Vagina (tissue), 2 donors: Measurements from ENCODE around the gene DPF1. TPM values are rescaled to one million over a fixed set of nuclear protein-coding genes. Genes with fewer than 3 reads are reported as not detected.

Experiments used
- DNase-seq, 2 donors: peaks; one replicate each; pipeline ENCODE4 v3.0.0-alpha.2; 2017; ENCODE audit errors: extremely low spot score in 2 of 2
- H3K27ac ChIP-seq: fragments of 200-600 bp; sonication (generic); one replicate; pipeline ENCODE4 v1.5.1; 2019
- H3K27me3 ChIP-seq: fragments of 200-600 bp; sonication (generic); one replicate; pipeline ENCODE4 v1.5.1; 2019
- H3K36me3 ChIP-seq, 2 donors: fragments of 200-600 bp; sonication (generic); one replicate each; pipeline ENCODE4 v1.5.1; 2017 to 2019
- H3K4me1 ChIP-seq: fragments of 200-600 bp; sonication (generic); one replicate; pipeline ENCODE4 v1.5.1; 2019
- H3K4me3 ChIP-seq, 2 donors: fragments of 200-600 bp; sonication (generic); 1 replicate in 1 of 2; 2 replicates in 1 of 2; pipeline ENCODE4 v1.5.1; 2016 to 2019
- H3K9me3 ChIP-seq: fragments of 200-600 bp; sonication (generic); one replicate; pipeline ENCODE4 v1.5.1; 2019
- POLR2A ChIP-seq, 2 donors: fragments of 450-650 bp; IDR thresholded peaks; one replicate each; pipeline ENCODE4 v1.6.1; 2017; ENCODE audit warnings: antibody characterized with exemption in 2 of 2, mild to moderate bottlenecking in 2 of 2, moderate library complexity in 2 of 2
- POLR2AphosphoS5 ChIP-seq, 2 donors: sonication (generic); formaldehyde crosslinking; IDR thresholded peaks; one replicate each; pipeline ENCODE4 v1.9.0; 2017; ENCODE audit warnings: antibody characterized with exemption in 2 of 2, mild to moderate bottlenecking in 2 of 2, low read depth in 1 of 2; ENCODE audit not compliant: insufficient read depth in 1 of 2
- intact Hi-C: fragments of 100-400 bp; cut with DNase I; formaldehyde crosslinking; loops from one replicate; pipeline ENCODE4 v1.15.1; 2023
- total RNA-seq: library from RNA; depleted of rRNA; stranded (reverse); fragments of >200 nt; gene quantifications from one replicate; pipeline ENCODE4 v1.2.3, GENCODE V29; 2016
- TF ChIP-seq, protein P1 (sequence below), 3 experiments: fragments of 450-650 bp in 2 of 3; fragments of 200-600 bp in 1 of 3; sonication (generic) in 1 of 3; IDR thresholded peaks; one replicate each; pipeline ENCODE4 v1.5.1; 2017 to 2019; ENCODE audit warnings: antibody characterized with exemption in 3 of 3, mild to moderate bottlenecking in 2 of 3, moderate library complexity in 2 of 3

The DPF1 gene
- total RNA-seq, 1 donor from 2014 or later, result not detected

DNA sequence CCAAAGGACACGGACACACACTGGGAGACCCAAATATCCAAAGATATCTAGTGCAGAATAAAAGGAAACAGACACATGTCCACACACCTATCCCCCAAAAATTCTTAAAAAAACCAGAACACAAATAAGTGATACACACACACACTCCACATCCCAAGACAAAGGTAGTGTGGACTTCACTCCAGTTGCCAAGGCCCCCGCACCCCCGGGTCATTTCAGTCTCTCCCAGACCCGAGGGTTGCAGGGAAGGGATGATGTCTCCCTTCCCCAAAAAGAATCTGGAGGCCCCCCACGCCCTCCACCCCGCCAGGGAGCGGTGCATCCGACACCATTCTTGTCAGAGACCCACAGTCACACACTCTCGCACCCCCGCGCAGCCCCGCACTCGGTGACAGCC is 407 bp downstream of the DPF1 start:
- H3K4me1 ChIP-seq, result peaks cover 17% of the 10 kb centered on the region
- H3K4me3 ChIP-seq, result peak overlapping the region; percentile 28 to 36
- peaks cover 10% of the 10 kb centered on the region for H3K27me3 ChIP-seq
- DNase-seq, result no peak
- H3K9me3 ChIP-seq, result no peaks in the 10 kb centered on the region
- TF ChIP-seq, protein P1, sequence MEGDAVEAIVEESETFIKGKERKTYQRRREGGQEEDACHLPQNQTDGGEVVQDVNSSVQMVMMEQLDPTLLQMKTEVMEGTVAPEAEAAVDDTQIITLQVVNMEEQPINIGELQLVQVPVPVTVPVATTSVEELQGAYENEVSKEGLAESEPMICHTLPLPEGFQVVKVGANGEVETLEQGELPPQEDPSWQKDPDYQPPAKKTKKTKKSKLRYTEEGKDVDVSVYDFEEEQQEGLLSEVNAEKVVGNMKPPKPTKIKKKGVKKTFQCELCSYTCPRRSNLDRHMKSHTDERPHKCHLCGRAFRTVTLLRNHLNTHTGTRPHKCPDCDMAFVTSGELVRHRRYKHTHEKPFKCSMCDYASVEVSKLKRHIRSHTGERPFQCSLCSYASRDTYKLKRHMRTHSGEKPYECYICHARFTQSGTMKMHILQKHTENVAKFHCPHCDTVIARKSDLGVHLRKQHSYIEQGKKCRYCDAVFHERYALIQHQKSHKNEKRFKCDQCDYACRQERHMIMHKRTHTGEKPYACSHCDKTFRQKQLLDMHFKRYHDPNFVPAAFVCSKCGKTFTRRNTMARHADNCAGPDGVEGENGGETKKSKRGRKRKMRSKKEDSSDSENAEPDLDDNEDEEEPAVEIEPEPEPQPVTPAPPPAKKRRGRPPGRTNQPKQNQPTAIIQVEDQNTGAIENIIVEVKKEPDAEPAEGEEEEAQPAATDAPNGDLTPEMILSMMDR (IDR thresholded peaks at IDR 0.05), result no peak
- TF ChIP-seq POLR2AphosphoS5 (IDR thresholded peaks at IDR 0.05; ENCODE audit: insufficient read depth in 1 of 2, low read depth in 1 of 2) (no peak), POLR2A (IDR thresholded peaks at IDR 0.05) (no peak)
- H3K27ac ChIP-seq, result no peak overlapping the region
- intact Hi-C loops, result loop anchor here (10.0 kb wide), 1 partner anchor 319 kb away; the partner anchor contains the start of genes SIPA1L3 and WDR87
- no peaks in the 10 kb centered on the region for H3K36me3 ChIP-seq

DNA sequence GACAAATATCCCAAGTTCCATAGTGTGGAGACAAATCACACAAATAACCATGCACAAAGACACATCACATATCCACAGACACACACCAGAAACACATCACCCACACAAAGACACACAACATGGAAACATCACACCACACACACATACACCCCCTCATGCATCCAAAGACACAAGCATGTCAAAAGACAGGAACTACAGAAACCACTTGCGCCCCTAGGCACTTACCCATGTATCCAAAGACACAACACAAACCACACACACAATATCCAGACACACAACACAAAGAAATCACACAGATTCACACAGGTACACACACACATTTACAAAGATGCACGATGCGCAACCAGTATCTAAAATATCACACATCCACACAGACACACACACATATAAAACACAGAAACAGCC is 901 bp downstream of the DPF1 start:
- Histone ChIP-seq H3K27ac (no peak overlapping the region), H3K4me3 (no peak overlapping the region), H3K36me3 (no peaks in the 10 kb centered on the region), H3K4me1 (peaks cover 12% of the 10 kb centered on the region), H3K9me3 (no peaks in the 10 kb centered on the region), H3K27me3 (peaks cover 10% of the 10 kb centered on the region)
- TF ChIP-seq POLR2A (IDR thresholded peaks at IDR 0.05), result no peak
- TF ChIP-seq POLR2AphosphoS5 (IDR thresholded peaks at IDR 0.05; ENCODE audit: insufficient read depth in 1 of 2, low read depth in 1 of 2), result no peak
- no peak for DNase-seq
- intact Hi-C loops, result loop anchor here (10.0 kb wide), 1 partner anchor 318 kb away; the partner anchor contains the start of genes SIPA1L3 and WDR87

DNA sequence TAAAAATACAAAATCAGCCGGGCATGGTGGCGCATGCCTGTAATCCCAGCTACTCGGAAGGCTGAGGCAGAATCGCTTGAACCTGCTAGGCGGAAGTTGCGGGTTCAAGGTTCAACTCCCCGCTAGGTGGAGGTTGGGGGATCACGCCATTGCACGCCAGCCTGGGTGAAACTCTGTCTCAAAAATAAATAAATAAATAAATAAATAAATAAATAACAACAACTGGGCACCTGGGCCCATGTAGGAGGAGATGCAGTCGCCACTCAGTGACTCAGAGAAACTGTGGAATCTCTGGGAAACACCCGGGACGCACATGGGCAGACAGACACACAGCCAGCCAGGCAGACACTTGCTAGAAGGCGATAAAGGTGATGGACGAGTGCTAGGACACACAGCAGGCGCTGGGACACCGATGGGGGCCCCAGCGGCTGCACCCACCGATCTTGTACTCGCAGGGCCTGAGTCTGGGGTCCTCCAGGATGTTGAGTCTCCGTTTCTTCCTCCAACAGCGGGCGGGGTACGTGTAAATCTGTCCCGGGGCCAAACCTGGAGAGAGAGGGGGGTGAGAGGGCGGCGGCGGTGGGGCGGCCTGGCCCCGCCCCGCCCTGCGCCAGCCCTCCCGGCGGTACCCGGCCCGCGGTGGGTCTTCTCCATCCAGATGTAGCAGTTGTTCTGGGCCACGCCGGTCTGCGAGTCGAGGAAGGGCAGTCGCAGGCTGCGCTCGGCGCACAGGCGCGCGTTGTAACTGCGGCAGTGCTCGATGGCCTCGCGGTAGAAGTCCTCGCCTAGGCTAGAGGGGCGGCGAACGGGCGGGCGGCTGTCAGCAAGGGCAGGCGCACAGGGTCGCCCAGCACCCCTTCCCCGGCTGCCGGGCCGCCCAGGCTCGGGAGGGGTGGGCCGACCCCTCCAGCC is 1.8 kb downstream of the DPF1 start:
- DNase-seq, result no peak
- intact Hi-C loops, result loop anchor here (10.0 kb wide), 1 partner anchor 317 kb away; the partner anchor contains the start of genes SIPA1L3 and WDR87
- no peak overlapping the region for H3K4me3 ChIP-seq
- H3K9me3 ChIP-seq, result no peaks in the 10 kb centered on the region
- H3K27ac ChIP-seq, result no peak overlapping the region
- H3K4me1 ChIP-seq, result peaks cover 8% of the 10 kb centered on the region
- TF ChIP-seq POLR2AphosphoS5 (IDR thresholded peaks at IDR 0.05; ENCODE audit: insufficient read depth in 1 of 2, low read depth in 1 of 2) (no peak), POLR2A (IDR thresholded peaks at IDR 0.05) (no peak)
- TF ChIP-seq, protein P1 (IDR thresholded peaks at IDR 0.05), result no peak
- no peaks in the 10 kb centered on the region for H3K36me3 ChIP-seq
- H3K27me3 ChIP-seq, result peaks cover 10% of the 10 kb centered on the region

DNA sequence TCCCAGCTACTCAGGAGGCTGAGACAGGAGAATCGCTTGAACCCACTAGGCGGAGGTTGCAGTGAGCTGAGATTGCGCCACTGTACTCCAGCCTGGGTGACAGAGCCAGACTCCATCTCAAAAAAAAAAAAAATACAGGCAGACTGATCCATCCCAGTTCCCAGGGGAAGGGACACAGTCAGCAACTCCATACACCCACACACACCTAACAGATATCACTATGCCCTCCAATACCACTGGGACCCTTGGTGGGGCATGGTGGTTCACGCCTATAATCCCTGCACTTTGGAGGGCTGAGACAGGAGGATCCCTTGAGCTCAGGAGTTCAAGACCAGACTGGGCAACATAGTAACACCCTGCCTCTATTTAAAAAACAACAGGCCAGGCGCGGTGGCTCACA is 2.6 kb downstream of the DPF1 start:
- peaks cover 8% of the 10 kb centered on the region for H3K4me1 ChIP-seq
- no peak overlapping the region for H3K27ac ChIP-seq
- peaks cover 10% of the 10 kb centered on the region for H3K27me3 ChIP-seq
- DNase-seq, result no peak
- TF ChIP-seq, protein P1 (IDR thresholded peaks at IDR 0.05), result no peak
- H3K9me3 ChIP-seq, result no peaks in the 10 kb centered on the region
- intact Hi-C loops, result loop anchor here (10.0 kb wide), 1 partner anchor 317 kb away; the partner anchor contains the start of genes SIPA1L3 and WDR87
- H3K36me3 ChIP-seq, result no peaks in the 10 kb centered on the region
- no peak overlapping the region for H3K4me3 ChIP-seq

DNA sequence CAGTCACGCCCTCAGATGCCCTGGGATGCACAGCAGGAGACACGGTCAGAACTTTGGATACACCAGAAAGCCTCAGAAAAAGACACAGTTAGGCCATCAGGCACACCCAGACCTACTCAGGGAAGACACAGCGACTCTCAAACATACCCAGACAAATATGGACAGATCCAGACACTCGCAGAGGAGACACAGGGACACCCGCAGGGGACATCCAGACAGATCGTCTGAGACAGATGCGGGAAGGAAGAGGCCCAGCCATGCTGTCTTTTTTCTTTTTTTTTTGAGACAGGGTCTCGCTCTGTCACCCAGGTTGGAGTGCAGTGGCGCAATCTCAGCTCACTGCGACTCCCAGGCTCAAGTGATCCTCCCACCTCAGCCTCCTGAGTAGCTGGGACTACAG is 4.8 kb downstream of the DPF1 start:
- TF ChIP-seq POLR2AphosphoS5 (IDR thresholded peaks at IDR 0.05; ENCODE audit: insufficient read depth in 1 of 2, low read depth in 1 of 2), result no peak
- H3K27me3 ChIP-seq, result peaks cover 10% of the 10 kb centered on the region
- H3K4me3 ChIP-seq, result no peak overlapping the region
- H3K27ac ChIP-seq, result no peak overlapping the region
- intact Hi-C loops, result no loop called here
- DNase-seq, result no peak
- peaks cover 7% of the 10 kb centered on the region for H3K4me1 ChIP-seq
- H3K36me3 ChIP-seq, result no peaks in the 10 kb centered on the region
- H3K9me3 ChIP-seq, result no peaks in the 10 kb centered on the region

DNA sequence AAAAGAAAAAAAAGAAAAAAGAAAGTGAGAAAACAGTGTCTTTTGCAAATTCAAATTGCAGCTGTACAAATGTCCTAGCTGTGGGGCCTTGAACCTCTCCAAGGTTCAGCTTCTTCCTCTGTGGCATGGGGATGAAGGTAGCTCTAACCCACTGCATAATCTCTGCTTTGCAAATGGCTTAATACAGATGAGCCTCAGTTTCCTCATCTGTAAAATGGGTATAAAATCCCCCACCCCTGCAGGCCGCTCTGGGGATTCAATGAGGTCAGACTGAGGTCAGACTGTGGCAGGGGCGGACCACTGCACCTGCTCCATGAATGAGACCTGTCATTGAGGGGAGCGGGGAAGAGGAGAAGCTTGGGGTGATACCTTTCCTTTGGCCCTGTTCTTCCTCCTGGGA is 5.8 kb downstream of the DPF1 start:
- Histone ChIP-seq H3K27me3 (peaks cover 3% of the 10 kb centered on the region), H3K4me1 (no peaks in the 10 kb centered on the region), H3K4me3 (no peak overlapping the region), H3K27ac (no peak overlapping the region), H3K9me3 (no peaks in the 10 kb centered on the region), H3K36me3 (no peaks in the 10 kb centered on the region)
- DNase-seq, result no peak
- intact Hi-C loops, result no loop called here
- TF ChIP-seq, protein P1 (IDR thresholded peaks at IDR 0.05), result no peak
- no peak for TF ChIP-seq POLR2AphosphoS5 (IDR thresholded peaks at IDR 0.05; ENCODE audit: insufficient read depth in 1 of 2, low read depth in 1 of 2)
- no peak for TF ChIP-seq POLR2A (IDR thresholded peaks at IDR 0.05)
